Muscle layer of duodenum (tissue), 2 donors: ENCODE data around the gene VWA8.
"Not testable (repeated sequence)": the region's sequence is repeated elsewhere in the genome, so short reads cannot be mapped to it uniquely, and the experiment has no call there.

Source experiments
- H3K27ac ChIP-seq: one replicate; pipeline ENCODE4 v1.7.0; 2013; ENCODE audit warnings: mild to moderate bottlenecking, low read length
- H3K27me3 ChIP-seq: one replicate; pipeline ENCODE4 v1.7.0; 2013; ENCODE audit warnings: low read depth, mild to moderate bottlenecking, control low read depth, low read length
- H3K36me3 ChIP-seq, 2 donors: one replicate each; pipeline ENCODE4 v1.7.0; 2013; ENCODE audit warnings: low read length in 2 of 2, control low read depth in 1 of 2, mild to moderate bottlenecking in 1 of 2; ENCODE audit not compliant: insufficient read depth in 2 of 2, control insufficient read depth in 1 of 2
- H3K4me1 ChIP-seq, 2 donors: one replicate each; pipeline ENCODE4 v1.7.0; 2013; ENCODE audit warnings: low read length in 2 of 2, mild to moderate bottlenecking in 2 of 2, control low read depth in 1 of 2, moderate library complexity in 1 of 2; ENCODE audit not compliant: insufficient read depth in 2 of 2, control insufficient read depth in 1 of 2
- H3K4me3 ChIP-seq, 2 donors: one replicate each; pipeline ENCODE4 v1.7.0; 2013; ENCODE audit warnings: low read length in 2 of 2, low read depth in 1 of 2, mild to moderate bottlenecking in 1 of 2
- H3K9me3 ChIP-seq, 2 donors: one replicate each; pipeline ENCODE4 v1.7.0; 2013; ENCODE audit warnings: low read length in 2 of 2, control low read depth in 1 of 2, mild to moderate bottlenecking in 1 of 2; ENCODE audit not compliant: control insufficient read depth in 1 of 2
- donor health status: healthy.

The VWA8 gene

GRCh38 chr13:41898411-41898810 is 62.5 kb downstream of the VWA8 start:
- H3K9me3 ChIP-seq, H3K4me3 ChIP-seq, H3K36me3 ChIP-seq, H3K27me3 ChIP-seq, H3K4me1 ChIP-seq, H3K27ac ChIP-seq: not testable (repeated sequence)

GRCh38 chr13:41897126-41897525 is 63.8 kb downstream of the VWA8 start:
- Histone ChIP-seq H3K36me3 (no peaks in the 10 kb centered on the region), H3K4me3 (no peak overlapping the region), H3K27me3 (no peaks in the 10 kb centered on the region), H3K27ac (no peak overlapping the region), H3K9me3 (no peaks in the 10 kb centered on the region), H3K4me1 (no peaks in the 10 kb centered on the region)

- no peaks in the 10 kb centered on the region for H3K9me3 ChIP-seq
- H3K4me1 ChIP-seq, result no peaks in the 10 kb centered on the region
- peaks cover 3 to 6% of the 10 kb centered on the region in 2 donors for H3K36me3 ChIP-seq
- no peaks in the 10 kb centered on the region for H3K27me3 ChIP-seq
- H3K4me3 ChIP-seq, result no peak overlapping the region
- no peak overlapping the region for H3K27ac ChIP-seq
These were observed 65.4 kb downstream of the VWA8 start for GRCh38 chr13:41895478-41895877.

- Histone ChIP-seq H3K4me1 (no peaks in the 10 kb centered on the region), H3K27ac (no peak overlapping the region), H3K27me3 (no peaks in the 10 kb centered on the region)
These were observed 69.8 kb downstream of the VWA8 start for GRCh38 chr13:41891119-41891518.

GRCh38 chr13:41883147-41883546 is 77.8 kb downstream of the VWA8 start:
- Histone ChIP-seq H3K4me1 (no peaks in the 10 kb centered on the region), H3K4me3 (no peak overlapping the region), H3K27ac (no peak overlapping the region), H3K36me3 (peaks cover 19 to 21% of the 10 kb centered on the region in 2 donors), H3K9me3 (no peaks in the 10 kb centered on the region), H3K27me3 (no peaks in the 10 kb centered on the region)

More at GRCh38 chr13:41891119-41891518, 69.8 kb downstream of the VWA8 start:
- Histone ChIP-seq H3K36me3 (peaks cover 6 to 9% of the 10 kb centered on the region in 2 donors), H3K9me3 (no peaks in the 10 kb centered on the region), H3K4me3 (no peak overlapping the region)

- not testable (repeated sequence) for H3K27me3 ChIP-seq, H3K27ac ChIP-seq, H3K4me1 ChIP-seq, H3K4me3 ChIP-seq, H3K9me3 ChIP-seq
- peaks cover 19 to 21% of the 10 kb centered on the region in 2 donors for H3K36me3 ChIP-seq
These were observed 79.0 kb downstream of the VWA8 start for GRCh38 chr13:41881890-41882289.

- Histone ChIP-seq H3K27ac (no peak overlapping the region), H3K4me3 (no peak overlapping the region), H3K9me3 (no peaks in the 10 kb centered on the region), H3K27me3 (no peaks in the 10 kb centered on the region), H3K36me3 (peaks cover 19 to 21% of the 10 kb centered on the region in 2 donors), H3K4me1 (no peaks in the 10 kb centered on the region)
These were observed 79.9 kb downstream of the VWA8 start for GRCh38 chr13:41880966-41881365.

- Histone ChIP-seq H3K27ac (no peak overlapping the region), H3K4me1 (no peaks in the 10 kb centered on the region), H3K36me3 (peaks cover 0 to 14% of the 10 kb centered on the region in 2 donors), H3K9me3 (no peaks in the 10 kb centered on the region), H3K27me3 (no peaks in the 10 kb centered on the region), H3K4me3 (no peak overlapping the region)
These were observed 96.3 kb downstream of the VWA8 start for GRCh38 chr13:41864658-41865057.

- not testable (repeated sequence) for H3K4me1 ChIP-seq, H3K27me3 ChIP-seq, H3K9me3 ChIP-seq, H3K4me3 ChIP-seq, H3K27ac ChIP-seq
- H3K36me3 ChIP-seq, result peaks cover 0 to 10% of the 10 kb centered on the region in 2 donors
These were observed 98.2 kb downstream of the VWA8 start for GRCh38 chr13:41862659-41863058.

GRCh38 chr13:41859565-41859964 is 101.3 kb downstream of the VWA8 start:
- Histone ChIP-seq H3K27me3 (no peaks in the 10 kb centered on the region), H3K4me1 (no peaks in the 10 kb centered on the region), H3K4me3 (no peak overlapping the region), H3K27ac (no peak overlapping the region), H3K36me3 (peaks cover 0 to 5% of the 10 kb centered on the region in 2 donors), H3K9me3 (no peaks in the 10 kb centered on the region)

- H3K36me3 ChIP-seq, result peaks cover 0 to 2% of the 10 kb centered on the region in 2 donors
- no peak overlapping the region for H3K27ac ChIP-seq
- H3K9me3 ChIP-seq, result no peaks in the 10 kb centered on the region
- H3K4me3 ChIP-seq, result no peak overlapping the region
- no peaks in the 10 kb centered on the region for H3K27me3 ChIP-seq
- H3K4me1 ChIP-seq, result no peaks in the 10 kb centered on the region
These were observed 102.1 kb downstream of the VWA8 start for GRCh38 chr13:41858780-41859179.

- no peaks in the 10 kb centered on the region for H3K4me1 ChIP-seq
- no peak overlapping the region for H3K4me3 ChIP-seq
- H3K27me3 ChIP-seq, result no peaks in the 10 kb centered on the region
- peaks cover 0 to 6% of the 10 kb centered on the region in 2 donors for H3K36me3 ChIP-seq
- no peaks in the 10 kb centered on the region for H3K9me3 ChIP-seq
- no peak overlapping the region for H3K27ac ChIP-seq
These were observed 106.2 kb downstream of the VWA8 start for GRCh38 chr13:41854758-41855157.
